Measurements from ENCODE around the gene METTL13. TPM values are rescaled to one million over a fixed set of nuclear protein-coding genes. Genes with fewer than 3 reads are reported as not detected.

The METTL13 gene
- total RNA-seq, 1 donor from 2014 or later, result 6.9 TPM

DNA sequence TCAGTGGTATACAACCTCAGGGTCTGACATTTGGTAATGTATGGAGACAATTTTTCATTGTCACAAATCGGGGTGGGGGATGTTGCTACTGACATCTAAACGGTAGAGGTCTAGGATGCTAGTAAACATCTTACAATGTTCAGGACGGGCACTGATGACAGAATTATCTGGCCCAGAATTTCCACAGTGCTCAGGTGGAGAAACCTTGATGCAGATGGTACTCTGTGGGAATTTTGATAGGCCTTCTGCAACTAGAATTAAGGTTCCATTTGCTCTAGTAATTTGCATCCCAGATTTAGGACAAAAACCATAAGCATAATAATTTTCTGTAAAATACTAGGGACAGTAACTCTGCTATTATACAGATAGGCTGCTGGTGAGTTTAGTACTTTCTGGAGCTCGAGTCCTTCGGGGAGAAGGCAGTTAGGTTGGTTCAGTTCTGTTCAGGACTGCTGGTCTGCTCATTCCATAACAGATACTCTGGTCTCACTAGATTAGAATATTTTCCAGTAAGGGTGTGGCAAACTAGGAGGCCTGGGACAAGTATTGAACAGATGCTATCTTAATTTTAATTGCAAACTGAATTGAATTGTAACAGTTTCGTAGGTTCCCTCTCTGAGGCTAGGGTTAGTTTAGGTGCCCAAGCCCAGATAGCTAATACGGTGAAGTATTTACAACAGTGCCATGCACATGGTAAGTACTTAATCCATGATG lies 11.4 kb downstream of the METTL13 start:
- intact Hi-C loops (cut with DNase I), result no loop called here
- H3K27me3 ChIP-seq, result no peaks in the 10 kb centered on the region
- H3K27ac ChIP-seq, result no peak overlapping the region
- TF ChIP-seq, protein P1, sequence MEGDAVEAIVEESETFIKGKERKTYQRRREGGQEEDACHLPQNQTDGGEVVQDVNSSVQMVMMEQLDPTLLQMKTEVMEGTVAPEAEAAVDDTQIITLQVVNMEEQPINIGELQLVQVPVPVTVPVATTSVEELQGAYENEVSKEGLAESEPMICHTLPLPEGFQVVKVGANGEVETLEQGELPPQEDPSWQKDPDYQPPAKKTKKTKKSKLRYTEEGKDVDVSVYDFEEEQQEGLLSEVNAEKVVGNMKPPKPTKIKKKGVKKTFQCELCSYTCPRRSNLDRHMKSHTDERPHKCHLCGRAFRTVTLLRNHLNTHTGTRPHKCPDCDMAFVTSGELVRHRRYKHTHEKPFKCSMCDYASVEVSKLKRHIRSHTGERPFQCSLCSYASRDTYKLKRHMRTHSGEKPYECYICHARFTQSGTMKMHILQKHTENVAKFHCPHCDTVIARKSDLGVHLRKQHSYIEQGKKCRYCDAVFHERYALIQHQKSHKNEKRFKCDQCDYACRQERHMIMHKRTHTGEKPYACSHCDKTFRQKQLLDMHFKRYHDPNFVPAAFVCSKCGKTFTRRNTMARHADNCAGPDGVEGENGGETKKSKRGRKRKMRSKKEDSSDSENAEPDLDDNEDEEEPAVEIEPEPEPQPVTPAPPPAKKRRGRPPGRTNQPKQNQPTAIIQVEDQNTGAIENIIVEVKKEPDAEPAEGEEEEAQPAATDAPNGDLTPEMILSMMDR (IDR thresholded peaks at IDR 0.05), result no peak
- no peak for DNase-seq (ENCODE audit: low spot score in 2 of 2)
- no peak overlapping the region for H3K4me3 ChIP-seq
- peaks cover 0 to 4% of the 10 kb centered on the region in 2 donors for H3K4me1 ChIP-seq
- peaks cover 54 to 97% of the 10 kb centered on the region in 2 donors for H3K36me3 ChIP-seq
- H3K9me3 ChIP-seq, result no peaks in the 10 kb centered on the region

DNA sequence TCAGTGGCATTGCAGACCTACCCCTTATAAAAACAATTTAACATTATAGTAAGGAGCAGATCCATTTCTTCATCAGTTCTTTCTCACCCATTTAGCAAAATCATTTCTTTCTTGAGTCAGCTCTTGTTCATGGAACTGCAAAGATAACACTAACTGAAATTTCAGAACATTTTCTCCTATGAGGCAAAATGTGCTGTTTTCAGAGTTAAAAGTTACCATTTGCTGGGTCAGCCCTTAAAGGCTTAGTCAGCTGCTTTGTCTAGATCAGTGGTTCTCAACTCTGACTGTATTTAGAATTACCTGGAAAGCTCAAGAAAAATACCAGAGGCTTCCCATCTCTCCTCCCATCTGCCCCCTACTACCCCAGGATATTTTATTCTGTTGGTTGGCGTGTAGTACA lies 12.2 kb downstream of the METTL13 start:
- Histone ChIP-seq H3K36me3 (peaks cover 51 to 88% of the 10 kb centered on the region in 2 donors), H3K4me1 (peaks cover 0 to 1% of the 10 kb centered on the region in 2 donors), H3K4me3 (no peak overlapping the region), H3K27ac (no peak overlapping the region), H3K9me3 (no peaks in the 10 kb centered on the region), H3K27me3 (no peaks in the 10 kb centered on the region)
- no peak for DNase-seq (ENCODE audit: low spot score in 2 of 2)
- intact Hi-C loops (cut with DNase I), result no loop called here
- TF ChIP-seq, protein P1 (IDR thresholded peaks at IDR 0.05), result no peak

DNA sequence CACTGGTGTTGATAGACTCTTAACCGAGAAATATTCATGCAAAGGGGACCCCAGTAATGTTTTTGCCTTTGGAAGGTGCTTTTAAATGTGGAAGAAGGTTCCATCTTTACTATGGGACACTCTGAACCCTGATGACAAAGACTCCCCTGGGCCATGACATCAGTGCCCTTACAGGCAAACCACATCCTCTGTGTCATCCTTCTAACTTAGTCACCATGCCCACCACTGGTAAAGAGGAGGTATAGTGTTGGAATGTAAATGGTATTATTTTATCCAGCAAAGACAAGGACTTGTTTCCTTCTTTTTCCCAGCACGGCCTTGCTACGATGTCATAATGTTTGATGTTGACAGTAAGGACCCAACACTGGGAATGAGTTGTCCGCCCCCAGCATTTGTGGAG lies 12.6 kb downstream of the METTL13 start:
- Histone ChIP-seq H3K36me3 (peaks cover 47 to 84% of the 10 kb centered on the region in 2 donors), H3K4me1 (no peaks in the 10 kb centered on the region)

DNA sequence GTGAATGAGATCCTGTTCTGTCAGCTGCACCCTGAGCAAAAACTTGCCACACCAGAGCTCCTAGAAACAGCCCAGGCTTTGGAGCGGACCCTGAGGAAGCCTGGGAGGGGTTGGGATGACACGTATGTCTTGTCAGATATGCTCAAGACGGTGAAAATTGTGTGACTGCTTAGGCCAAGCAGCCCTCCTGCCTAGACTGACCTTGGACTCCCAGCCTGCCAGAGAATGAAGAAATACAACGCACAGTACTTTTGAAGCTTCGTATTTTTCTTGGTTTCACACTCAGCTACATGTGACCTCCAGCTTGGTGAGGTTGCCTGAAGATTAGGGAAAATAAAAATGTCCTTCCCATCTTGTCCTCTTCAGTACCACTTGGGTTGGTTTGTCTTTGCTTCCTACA lies 15.1 kb downstream of the METTL13 start:
- no peaks in the 10 kb centered on the region for H3K9me3 ChIP-seq
- H3K4me3 ChIP-seq, result no peak overlapping the region
- no peaks in the 10 kb centered on the region for H3K27me3 ChIP-seq
- no peaks in the 10 kb centered on the region for H3K4me1 ChIP-seq
- H3K27ac ChIP-seq, result no peak overlapping the region
- DNase-seq (ENCODE audit: low spot score in 2 of 2), result no peak
- TF ChIP-seq, protein P1 (IDR thresholded peaks at IDR 0.05), result no peak
- peaks cover 38 to 59% of the 10 kb centered on the region in 2 donors for H3K36me3 ChIP-seq
- intact Hi-C loops (cut with DNase I), result no loop called here

More for the DNA sequence above, 12.6 kb downstream of the METTL13 start:
- no peak overlapping the region for H3K27ac ChIP-seq
- no peaks in the 10 kb centered on the region for H3K27me3 ChIP-seq
- H3K4me3 ChIP-seq, result no peak overlapping the region
- H3K9me3 ChIP-seq, result no peaks in the 10 kb centered on the region
- TF ChIP-seq, protein P1 (IDR thresholded peaks at IDR 0.05), result no peak
- DNase-seq (ENCODE audit: low spot score in 2 of 2), result no peak
- intact Hi-C loops (cut with DNase I), result no loop called here

DNA sequence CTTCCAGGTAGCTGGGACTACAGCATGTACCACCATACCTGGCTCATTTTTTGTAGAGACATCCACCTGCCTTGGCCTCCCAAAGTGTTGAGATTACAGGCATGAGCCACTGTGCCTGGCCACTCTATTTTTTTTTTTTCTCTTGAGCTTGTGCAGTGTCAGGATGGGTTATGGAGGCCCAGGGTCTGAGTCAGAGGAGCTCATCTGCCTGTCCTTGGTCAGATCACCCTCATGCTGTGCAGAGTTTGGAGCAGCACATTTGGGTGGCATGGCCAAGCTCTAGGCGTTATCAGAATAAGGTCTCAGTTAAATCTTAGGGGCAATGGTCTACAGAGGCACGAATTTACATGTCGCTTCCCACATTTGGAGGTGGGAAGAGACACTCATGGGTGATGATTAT lies 16.9 kb downstream of the METTL13 start:
- intact Hi-C loops (cut with DNase I), result no loop called here

More for the DNA sequence above, 16.9 kb downstream of the METTL13 start:
- Histone ChIP-seq H3K27ac (no peak overlapping the region), H3K4me3 (no peak overlapping the region), H3K36me3 (peaks cover 30 to 42% of the 10 kb centered on the region in 2 donors), H3K9me3 (no peaks in the 10 kb centered on the region), H3K4me1 (no peaks in the 10 kb centered on the region), H3K27me3 (no peaks in the 10 kb centered on the region)
- TF ChIP-seq, protein P1 (IDR thresholded peaks at IDR 0.05), result no peak
- DNase-seq (ENCODE audit: low spot score in 2 of 2), result no peak

All from ascending aorta (tissue), 2 donors.